SK-N-MC (cell line): ENCODE measurements around the gene TEX14.

Source experiments
- EZH2 ChIP-seq: fragments of 200-600 bp; sonication (generic); IDR thresholded peaks from one replicate; pipeline ENCODE4 v1.6.1; 2017; ENCODE audit warnings: antibody characterized with exemption
- FOXP2 ChIP-seq: optimal IDR thresholded peaks from 2 replicates; pipeline ENCODE3; 2011; ENCODE audit warnings: mild to moderate bottlenecking, moderate library complexity; ENCODE audit not compliant: insufficient read depth; ENCODE audit errors: extremely low read length, control extremely low read depth
- POLR2AphosphoS5 ChIP-seq: IDR thresholded peaks from 2 replicates; pipeline ENCODE4 v1.6.1; 2012; ENCODE audit warnings: mild to moderate bottlenecking, low read depth, low read length, borderline replicate concordance

- TF ChIP-seq EZH2 (no peak), POLR2AphosphoS5 (no peak), FOXP2 (no peak)
These were observed 96.6 kb downstream of the TEX14 start for GRCh38 chr17:58595194-58595792.
